ENCODE data around the gene TMC1.

DNA sequence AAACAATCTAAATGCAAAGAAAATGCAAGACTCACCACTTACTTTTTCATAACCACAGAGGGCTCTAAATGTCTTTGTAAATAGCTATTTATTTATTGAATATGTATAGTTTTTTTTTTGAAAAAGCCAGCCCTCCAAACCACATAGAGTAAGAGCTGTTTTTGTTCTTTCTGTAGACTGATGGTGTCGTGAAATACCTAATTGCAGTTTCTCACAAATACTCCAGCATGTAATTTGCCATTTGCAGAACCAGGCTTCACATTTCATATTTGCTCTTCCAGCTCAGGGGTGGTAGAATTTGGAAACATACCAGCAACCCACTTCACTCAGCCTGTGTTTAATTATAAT is 159.8 kb downstream of the TMC1 start:
- TF ChIP-seq, protein P1, sequence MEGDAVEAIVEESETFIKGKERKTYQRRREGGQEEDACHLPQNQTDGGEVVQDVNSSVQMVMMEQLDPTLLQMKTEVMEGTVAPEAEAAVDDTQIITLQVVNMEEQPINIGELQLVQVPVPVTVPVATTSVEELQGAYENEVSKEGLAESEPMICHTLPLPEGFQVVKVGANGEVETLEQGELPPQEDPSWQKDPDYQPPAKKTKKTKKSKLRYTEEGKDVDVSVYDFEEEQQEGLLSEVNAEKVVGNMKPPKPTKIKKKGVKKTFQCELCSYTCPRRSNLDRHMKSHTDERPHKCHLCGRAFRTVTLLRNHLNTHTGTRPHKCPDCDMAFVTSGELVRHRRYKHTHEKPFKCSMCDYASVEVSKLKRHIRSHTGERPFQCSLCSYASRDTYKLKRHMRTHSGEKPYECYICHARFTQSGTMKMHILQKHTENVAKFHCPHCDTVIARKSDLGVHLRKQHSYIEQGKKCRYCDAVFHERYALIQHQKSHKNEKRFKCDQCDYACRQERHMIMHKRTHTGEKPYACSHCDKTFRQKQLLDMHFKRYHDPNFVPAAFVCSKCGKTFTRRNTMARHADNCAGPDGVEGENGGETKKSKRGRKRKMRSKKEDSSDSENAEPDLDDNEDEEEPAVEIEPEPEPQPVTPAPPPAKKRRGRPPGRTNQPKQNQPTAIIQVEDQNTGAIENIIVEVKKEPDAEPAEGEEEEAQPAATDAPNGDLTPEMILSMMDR (IDR thresholded peaks at IDR 0.05): no peak
- TF ChIP-seq POLR2AphosphoS5 (IDR thresholded peaks at IDR 0.05; ENCODE audit: low read depth, low read length) (no peak), SIN3A (IDR thresholded peaks at IDR 0.05; ENCODE audit: borderline replicate concordance, insufficient read depth, low read depth, low read length) (no peak)

Measured in Panc1 (cell line).